ENCODE data around the gene TPBG. TPM values are rescaled to one million over a fixed set of nuclear protein-coding genes. Genes with fewer than 3 reads are reported as not detected.

TPBG gene
- 2.6 TPM for total RNA-seq
- long read RNA-seq, full-length matches to known transcripts: 18 of 25 reads
- long read RNA-seq, partial matches to known transcripts: 0 of 25 reads
- long read RNA-seq, other reads (novel, unspliced or antisense): 7 of 25 reads

DNA sequence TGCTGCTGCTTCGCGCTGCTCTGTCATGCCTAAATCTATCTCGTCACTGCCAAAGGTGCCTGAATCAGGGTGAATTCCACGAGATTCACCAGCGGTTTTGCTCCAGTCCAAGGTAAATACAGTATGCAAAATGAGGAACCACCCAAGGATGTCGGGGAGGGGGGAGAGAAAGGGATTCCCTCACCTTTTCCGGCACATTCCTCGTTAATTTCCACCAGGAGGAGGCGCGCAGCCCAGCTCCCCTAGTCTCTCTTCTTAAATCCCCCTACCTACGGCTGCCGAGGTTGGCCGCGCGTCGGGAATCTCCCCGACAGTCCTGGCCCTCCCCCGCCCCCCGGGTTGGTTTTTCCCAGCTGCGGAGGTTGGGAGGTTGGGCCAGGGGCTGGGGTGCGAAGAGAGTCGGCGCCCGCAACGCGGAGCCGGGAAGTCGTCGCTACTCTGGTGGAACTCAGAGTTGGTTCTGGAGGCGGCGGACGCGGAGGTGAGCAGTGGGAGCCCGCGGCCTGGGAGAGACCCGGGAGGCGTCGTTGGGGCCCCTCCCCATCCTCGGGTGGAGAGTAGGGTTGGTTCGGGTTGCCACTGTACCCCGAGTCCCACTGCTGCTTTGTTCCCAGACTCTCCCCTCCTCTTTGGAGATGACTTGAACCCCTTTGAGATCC, at the start of gene TPBG:
TSS of gene TPBG (plus strand) at position 390 of the 659 bp plus-strand sequence. CDS start 1,145 bp downstream, outside the sequence.
- TF ChIP-seq CTCF (IDR thresholded peaks at IDR 0.05; ENCODE audit: borderline replicate concordance): peak; percentile 28
- intact Hi-C loops (cut with micrococcal nuclease): no loop called here
- H3K27me3 ChIP-seq (ENCODE audit: low read depth): peaks cover 85% of the 10 kb centered on the region
- peaks cover 33% of the 10 kb centered on the region for H3K4me1 ChIP-seq
- peak within 1 kb of the TSS; percentile 77 for H3K27ac ChIP-seq (replicated peaks)
- H3K9me3 ChIP-seq (replicated peaks): no peaks in the 10 kb centered on the region
- H3K36me3 ChIP-seq: no peaks in the 10 kb centered on the region
- H3K4me3 ChIP-seq: peak within 1 kb of the TSS; percentile 76
- DNase-seq: peak; percentile 42

GRCh38 chr6:82322386-82322785, 41.2 kb upstream of the TPBG start:
- Histone ChIP-seq H3K27me3 (ENCODE audit: low read depth) (no peaks in the 10 kb centered on the region), H3K27ac (replicated peaks) (no peak overlapping the region), H3K36me3 (no peaks in the 10 kb centered on the region), H3K4me3 (no peak overlapping the region), H3K4me1 (no peaks in the 10 kb centered on the region), H3K9me3 (replicated peaks) (peaks cover 15% of the 10 kb centered on the region)
- TF ChIP-seq CTCF (IDR thresholded peaks at IDR 0.05; ENCODE audit: borderline replicate concordance): no peak
- DNase-seq: no peak
- intact Hi-C loops (cut with micrococcal nuclease): no loop called here

DNA sequence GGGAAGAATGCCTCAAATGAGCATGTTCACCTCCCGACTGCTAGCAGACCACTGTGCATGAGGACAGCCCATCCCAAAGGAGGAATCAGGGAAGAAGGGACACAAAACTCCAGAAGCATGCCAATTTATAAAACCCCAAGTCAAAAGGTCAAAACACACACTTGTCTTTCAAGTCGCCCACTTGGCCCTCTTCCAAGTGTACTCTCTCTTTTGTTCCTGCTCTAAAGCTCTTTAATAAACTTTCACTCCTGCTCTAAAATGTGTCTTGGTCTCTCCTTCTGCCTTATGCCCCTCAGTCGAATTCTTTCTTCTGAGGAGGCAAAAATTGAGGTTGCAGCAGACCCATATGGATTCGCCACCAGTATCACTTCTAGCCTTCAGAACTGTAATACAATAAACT, 33.9 kb upstream of the TPBG start:
- Histone ChIP-seq H3K4me1 (no peaks in the 10 kb centered on the region), H3K36me3 (no peaks in the 10 kb centered on the region), H3K9me3 (replicated peaks) (no peaks in the 10 kb centered on the region), H3K27ac (replicated peaks) (no peak overlapping the region), H3K4me3 (no peak overlapping the region), H3K27me3 (ENCODE audit: low read depth) (peaks cover 3% of the 10 kb centered on the region)
- no peak for TF ChIP-seq CTCF (IDR thresholded peaks at IDR 0.05; ENCODE audit: borderline replicate concordance)
- DNase-seq: no peak
- intact Hi-C loops (cut with micrococcal nuclease): no loop called here

- Histone ChIP-seq H3K9me3 (replicated peaks) (no peaks in the 10 kb centered on the region), H3K27me3 (ENCODE audit: low read depth) (peaks cover 5% of the 10 kb centered on the region), H3K36me3 (no peaks in the 10 kb centered on the region), H3K4me3 (no peak overlapping the region), H3K27ac (replicated peaks) (no peak overlapping the region), H3K4me1 (no peaks in the 10 kb centered on the region)
- intact Hi-C loops (cut with micrococcal nuclease): no loop called here
- DNase-seq: no peak
- TF ChIP-seq CTCF (IDR thresholded peaks at IDR 0.05; ENCODE audit: borderline replicate concordance): no peak
Measured at GRCh38 chr6:82330171-82330804, 33.3 kb upstream of the TPBG start.

DNA sequence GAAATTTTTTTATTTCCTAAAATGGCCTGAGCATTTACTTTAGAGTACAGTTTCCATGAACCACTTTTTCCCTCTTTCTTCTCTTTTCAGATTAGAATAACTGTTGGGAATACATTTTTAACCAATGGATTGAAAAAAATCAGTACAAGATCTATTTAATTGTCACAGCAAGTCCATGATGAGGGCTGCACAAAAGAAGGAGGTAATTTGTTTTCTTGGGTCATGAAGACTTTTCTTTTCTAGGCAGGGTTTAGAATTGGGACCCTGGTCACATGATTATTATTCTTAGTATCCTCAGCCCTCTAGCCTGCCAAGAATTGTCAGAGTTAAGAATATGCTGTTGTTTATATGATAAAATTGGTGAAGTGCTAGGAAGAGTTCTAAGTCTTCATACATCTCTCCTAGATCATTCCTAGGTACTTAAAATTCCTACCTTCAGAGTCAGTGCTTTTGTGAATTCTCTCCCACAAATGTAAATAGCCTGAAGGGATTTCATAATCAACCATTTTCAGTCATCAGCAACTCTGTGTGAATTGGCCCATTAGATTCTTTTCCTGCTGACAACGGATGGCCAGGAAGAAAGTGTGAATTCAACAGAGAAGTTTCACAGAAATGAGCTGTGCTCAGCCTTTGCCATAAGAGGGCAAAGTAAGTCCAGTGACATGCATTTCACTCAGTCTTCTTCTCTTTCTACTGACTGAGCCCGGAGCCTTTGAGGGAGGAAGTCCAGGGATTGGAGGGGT, 32.4 kb upstream of the TPBG start:
- H3K36me3 ChIP-seq: no peaks in the 10 kb centered on the region
- H3K4me1 ChIP-seq: no peaks in the 10 kb centered on the region
- H3K4me3 ChIP-seq: no peak overlapping the region
- intact Hi-C loops (cut with micrococcal nuclease): no loop called here
- no peak overlapping the region for H3K27ac ChIP-seq (replicated peaks)
- no peak for DNase-seq
- H3K27me3 ChIP-seq (ENCODE audit: low read depth): peaks cover 5% of the 10 kb centered on the region
- H3K9me3 ChIP-seq (replicated peaks): no peaks in the 10 kb centered on the region
- TF ChIP-seq CTCF (IDR thresholded peaks at IDR 0.05; ENCODE audit: borderline replicate concordance): no peak
